ENCODE measurements around the gene STK17B.
A peak's percentile ranks its signal among the peaks of the same experiment; 100 is the strongest.

Gene STK17B

DNA sequence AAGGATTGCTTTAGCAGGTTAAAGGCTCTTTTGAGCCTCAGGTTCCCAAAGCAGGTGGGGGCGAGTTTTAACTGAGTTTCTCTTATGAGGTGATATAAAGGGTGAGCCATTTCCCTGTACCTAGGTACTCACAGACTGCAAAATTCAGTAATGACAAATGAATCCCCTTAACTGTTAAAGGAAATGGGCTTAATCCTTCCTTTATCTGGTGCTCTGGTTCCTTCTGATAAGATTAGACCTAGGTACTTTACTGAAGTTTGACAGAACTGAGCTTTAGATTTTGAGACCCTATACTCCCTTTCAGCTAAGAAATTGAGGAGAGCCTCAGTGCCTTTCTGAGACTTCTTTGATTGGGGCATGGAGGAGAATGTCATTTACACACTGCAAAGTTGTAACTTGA, 42.6 kb downstream of the STK17B start:
- TF ChIP-seq TAF1 (IDR thresholded peaks at IDR 0.05; ENCODE audit: borderline replicate concordance, low read depth, low read length), result no peak
- TF ChIP-seq POLR2AphosphoS5 (IDR thresholded peaks at IDR 0.05; ENCODE audit: low read depth, low read length), result no peak
- TF ChIP-seq POLR2A (IDR thresholded peaks at IDR 0.05; ENCODE audit: low read depth, low read length), result no peak
- no peak for DNase-seq (ENCODE audit: insufficient read length)
- no peak for FAIRE-seq

- TF ChIP-seq POLR2AphosphoS5 (IDR thresholded peaks at IDR 0.05; ENCODE audit: low read depth, low read length) (no peak), TAF1 (IDR thresholded peaks at IDR 0.05; ENCODE audit: borderline replicate concordance, low read depth, low read length) (no peak), POLR2A (IDR thresholded peaks at IDR 0.05; ENCODE audit: low read depth, low read length) (no peak)
- no peak for FAIRE-seq
- no peak for DNase-seq (ENCODE audit: insufficient read length)
Observed at GRCh38 chr2:196125596-196125995, 45.8 kb downstream of the STK17B start.

GRCh38 chr2:196123679-196124373, 47.6 kb downstream of the STK17B start:
- DNase-seq (ENCODE audit: insufficient read length) (no peak), FAIRE-seq (no peak)
- no peak for TF ChIP-seq TAF1 (IDR thresholded peaks at IDR 0.05; ENCODE audit: borderline replicate concordance, low read depth, low read length)
- TF ChIP-seq POLR2A (IDR thresholded peaks at IDR 0.05; ENCODE audit: low read depth, low read length), result no peak
- TF ChIP-seq POLR2AphosphoS5 (IDR thresholded peaks at IDR 0.05; ENCODE audit: low read depth, low read length), result no peak

DNA sequence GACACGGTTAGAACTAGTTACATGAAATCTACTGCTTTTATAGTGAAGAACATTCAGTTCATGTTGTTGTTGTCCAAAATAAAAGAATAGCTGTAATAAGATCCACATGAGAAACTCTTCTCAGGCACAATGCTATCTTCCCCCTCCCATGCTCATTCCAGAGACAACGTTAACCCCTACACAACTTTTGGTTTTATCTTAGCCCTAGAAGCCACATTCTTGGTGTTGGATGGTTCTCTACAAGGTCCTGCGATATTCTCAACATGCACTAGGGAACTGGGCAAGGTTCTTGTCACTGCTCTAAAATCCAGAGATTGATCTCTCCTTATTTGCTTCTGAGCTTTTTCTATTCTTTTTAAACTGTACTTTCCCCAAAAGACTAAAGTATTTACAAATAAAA, 51.5 kb downstream of the STK17B start:
- DNase-seq (ENCODE audit: insufficient read length), result no peak
- TF ChIP-seq TAF1 (IDR thresholded peaks at IDR 0.05; ENCODE audit: borderline replicate concordance, low read depth, low read length) (no peak), POLR2AphosphoS5 (IDR thresholded peaks at IDR 0.05; ENCODE audit: low read depth, low read length) (no peak), POLR2A (IDR thresholded peaks at IDR 0.05; ENCODE audit: low read depth, low read length) (no peak)
- FAIRE-seq, result no peak

DNA sequence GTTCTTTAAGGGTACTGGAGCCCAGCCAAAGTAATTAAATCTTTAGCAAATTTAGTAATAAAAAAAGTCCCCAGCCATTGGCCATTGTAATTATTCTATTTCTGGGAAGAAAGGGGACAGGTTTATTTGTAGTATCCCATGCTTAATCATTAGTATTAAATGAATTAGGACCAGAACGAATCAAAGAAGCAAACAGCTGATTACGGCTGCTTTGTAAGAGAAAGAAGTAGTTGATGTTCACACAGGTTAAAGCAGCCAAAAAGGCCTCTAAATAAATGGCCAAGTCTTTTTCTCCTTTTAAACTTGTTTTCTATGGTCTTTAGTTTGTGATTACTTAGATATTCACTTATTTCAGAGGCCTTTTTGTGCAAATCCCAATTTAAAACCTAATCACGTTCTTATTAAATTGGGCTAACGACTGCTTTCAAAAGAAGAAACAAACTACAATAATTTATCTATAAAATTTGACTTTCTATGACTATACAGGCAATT, 54.1 kb downstream of the STK17B start:
- no peak for FAIRE-seq
- TF ChIP-seq TAF1 (IDR thresholded peaks at IDR 0.05; ENCODE audit: borderline replicate concordance, low read depth, low read length) (no peak), POLR2A (IDR thresholded peaks at IDR 0.05; ENCODE audit: low read depth, low read length) (no peak), POLR2AphosphoS5 (IDR thresholded peaks at IDR 0.05; ENCODE audit: low read depth, low read length) (no peak)
- DNase-seq (ENCODE audit: insufficient read length), result no peak

GRCh38 chr2:196113061-196113974, 58.1 kb downstream of the STK17B start:
- DNase-seq (ENCODE audit: insufficient read length), result no peak
- TF ChIP-seq POLR2AphosphoS5 (IDR thresholded peaks at IDR 0.05; ENCODE audit: low read depth, low read length) (no peak), TAF1 (IDR thresholded peaks at IDR 0.05; ENCODE audit: borderline replicate concordance, low read depth, low read length) (no peak), POLR2A (IDR thresholded peaks at IDR 0.05; ENCODE audit: low read depth, low read length) (no peak)

DNA sequence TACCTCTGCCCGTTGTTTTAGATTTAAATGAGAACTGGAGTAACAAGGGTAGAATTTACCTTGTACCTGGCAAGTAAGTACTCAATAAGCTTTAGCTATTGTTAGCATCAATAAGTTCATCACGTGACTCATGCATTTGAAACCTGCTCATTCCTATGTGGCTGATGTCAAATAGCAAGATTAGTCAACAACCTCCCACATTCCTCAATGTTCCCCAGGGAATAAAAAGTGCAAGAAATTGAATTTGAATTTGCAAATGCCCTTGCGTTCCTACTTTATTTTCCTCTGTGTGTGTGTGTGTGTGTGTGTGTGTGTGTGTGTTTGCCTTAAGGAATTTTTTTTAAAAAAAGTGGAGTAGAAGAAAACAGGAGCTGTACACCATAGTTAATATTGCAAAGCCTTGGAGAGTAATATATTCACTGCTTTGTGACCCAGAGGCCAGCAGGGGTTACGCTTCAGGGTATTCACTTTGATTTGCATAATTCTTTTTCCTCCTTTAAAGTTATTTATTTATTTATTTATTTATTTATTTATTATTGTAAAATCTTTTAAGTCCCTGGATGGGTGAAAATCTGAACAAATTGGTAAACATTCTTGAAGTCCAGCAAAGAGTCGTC, 58.9 kb downstream of the STK17B start:
- peak; percentile 73 for FAIRE-seq
- DNase-seq (ENCODE audit: insufficient read length), result no peak
- no peak for TF ChIP-seq POLR2A (IDR thresholded peaks at IDR 0.05; ENCODE audit: low read depth, low read length)
- TF ChIP-seq POLR2AphosphoS5 (IDR thresholded peaks at IDR 0.05; ENCODE audit: low read depth, low read length), result no peak
- TF ChIP-seq TAF1 (IDR thresholded peaks at IDR 0.05; ENCODE audit: borderline replicate concordance, low read depth, low read length), result no peak

More at GRCh38 chr2:196113061-196113974, 58.1 kb downstream of the STK17B start:
- no peak for FAIRE-seq

- no peak for DNase-seq (ENCODE audit: insufficient read length)
- TF ChIP-seq POLR2A (IDR thresholded peaks at IDR 0.05; ENCODE audit: low read depth, low read length) (no peak), POLR2AphosphoS5 (IDR thresholded peaks at IDR 0.05; ENCODE audit: low read depth, low read length) (no peak), TAF1 (IDR thresholded peaks at IDR 0.05; ENCODE audit: borderline replicate concordance, low read depth, low read length) (no peak)
Observed at GRCh38 chr2:196108604-196109003, 62.8 kb downstream of the STK17B start.

GRCh38 chr2:196105951-196106350, 65.4 kb downstream of the STK17B start:
- DNase-seq (ENCODE audit: insufficient read length) (no peak), FAIRE-seq (no peak)
- TF ChIP-seq POLR2A (IDR thresholded peaks at IDR 0.05; ENCODE audit: low read depth, low read length), result no peak
- TF ChIP-seq POLR2AphosphoS5 (IDR thresholded peaks at IDR 0.05; ENCODE audit: low read depth, low read length), result no peak
- no peak for TF ChIP-seq TAF1 (IDR thresholded peaks at IDR 0.05; ENCODE audit: borderline replicate concordance, low read depth, low read length)

More at GRCh38 chr2:196108604-196109003, 62.8 kb downstream of the STK17B start:
- no peak for FAIRE-seq

DNA sequence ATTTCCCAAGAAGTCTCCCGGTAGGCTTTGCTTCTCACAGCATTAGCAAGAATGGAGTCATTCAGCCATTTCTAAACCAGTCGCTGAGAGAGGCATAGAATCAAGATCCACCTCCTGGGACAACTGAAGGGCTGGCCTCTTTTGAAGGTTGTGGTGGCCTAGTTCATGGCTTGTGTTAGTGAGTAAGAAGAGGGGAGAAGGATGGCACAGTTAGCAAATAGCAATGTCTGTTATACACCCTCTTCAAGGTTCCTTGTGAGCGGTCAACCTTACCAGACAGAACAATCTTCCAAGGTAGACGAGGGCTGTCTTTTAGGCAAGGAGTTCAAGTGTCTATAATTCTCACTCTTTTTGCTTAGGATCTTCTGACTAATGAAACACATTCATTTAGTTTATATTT, 67.3 kb downstream of the STK17B start:
- peak; percentile 36 for FAIRE-seq
- no peak for DNase-seq (ENCODE audit: insufficient read length)
- TF ChIP-seq POLR2AphosphoS5 (IDR thresholded peaks at IDR 0.05; ENCODE audit: low read depth, low read length) (no peak), TAF1 (IDR thresholded peaks at IDR 0.05; ENCODE audit: borderline replicate concordance, low read depth, low read length) (no peak), POLR2A (IDR thresholded peaks at IDR 0.05; ENCODE audit: low read depth, low read length) (no peak)

- TF ChIP-seq POLR2A (IDR thresholded peaks at IDR 0.05; ENCODE audit: low read depth, low read length) (no peak), POLR2AphosphoS5 (IDR thresholded peaks at IDR 0.05; ENCODE audit: low read depth, low read length) (no peak), TAF1 (IDR thresholded peaks at IDR 0.05; ENCODE audit: borderline replicate concordance, low read depth, low read length) (no peak)
- DNase-seq (ENCODE audit: insufficient read length), result no peak
- FAIRE-seq, result peak; percentile 14
Observed at GRCh38 chr2:196103626-196104025, 67.8 kb downstream of the STK17B start.
